Heart left ventricle (tissue), 13 donors: ENCODE results near the gene NFATC1.

Experiments
- POLR2A ChIP-seq, 2 donors: fragments of 450-650 bp; IDR thresholded peaks; one replicate each; pipeline ENCODE4 v1.6.1; 2017; ENCODE audit warnings: antibody characterized with exemption in 2 of 2, mild to moderate bottlenecking in 2 of 2, moderate library complexity in 2 of 2
- TF ChIP-seq, protein P1 (sequence below), 12 donors: fragments of 200-600 bp; sonication (generic) in 4 of 12; IDR thresholded peaks; one replicate each; pipeline versions ENCODE4 v1.5.0 to v1.8.0; 2018 to 2022; ENCODE audit warnings: antibody characterized with exemption in 12 of 12, mild to moderate bottlenecking in 5 of 12
- donor health status: ischemic (EF 13 %, LVEDD 7.1; RV severe dilation, severe dysfunction).
- donor health status: DM: no; HTN: yes; CAD: no.
- donor health status: DM: no; HTN: no; CAD: no.
- donor health status: ischemic (EF 25% LVEDD 6.9; RV normal size, moderate dysfunction).
- donor health status: ischemic (EF 25% LVEDD 5.7; RV mildly dilated, moderate dysfunction).
- donor health status: ischemic (EF 35%, LVEDD 5.7; RV mildly dilated, moderate dysfunction).
- donor health status: nonischemic (EF 11% LVEDD 7.7; RV severe dilation, severe dysfunction).
- donor health status: DM: yes; HTN: yes; CAD: no.
- donor health status: PGD.
- donor health status: ischemic (EF 29% LVEDD 5.4; RV normal size, mild dysfunction).
- donor health status: nonischemic (EF 23%, LVEDD 6.1; RV moderate dilation, normal function).

DNA sequence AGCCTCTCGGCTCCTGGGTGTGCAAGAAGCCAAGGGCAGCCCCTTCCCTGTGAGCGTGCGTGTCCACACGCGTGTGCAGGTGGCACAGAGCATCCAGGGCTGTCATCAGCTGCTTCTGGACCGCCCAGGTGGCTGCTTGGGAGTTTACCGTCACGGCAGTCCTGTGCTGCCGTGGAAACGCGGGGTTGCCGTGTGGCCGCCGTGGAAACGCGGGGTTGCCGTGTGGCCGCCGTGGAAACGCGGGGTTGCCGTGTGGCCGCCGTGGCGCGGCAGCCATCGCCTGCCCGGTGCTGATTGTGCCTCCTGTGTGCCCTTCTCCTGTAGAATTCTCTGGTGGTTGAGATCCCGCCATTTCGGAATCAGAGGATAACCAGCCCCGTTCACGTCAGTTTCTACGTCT lies 71.4 kb downstream of the NFATC1 start:
- TF ChIP-seq, protein P1, sequence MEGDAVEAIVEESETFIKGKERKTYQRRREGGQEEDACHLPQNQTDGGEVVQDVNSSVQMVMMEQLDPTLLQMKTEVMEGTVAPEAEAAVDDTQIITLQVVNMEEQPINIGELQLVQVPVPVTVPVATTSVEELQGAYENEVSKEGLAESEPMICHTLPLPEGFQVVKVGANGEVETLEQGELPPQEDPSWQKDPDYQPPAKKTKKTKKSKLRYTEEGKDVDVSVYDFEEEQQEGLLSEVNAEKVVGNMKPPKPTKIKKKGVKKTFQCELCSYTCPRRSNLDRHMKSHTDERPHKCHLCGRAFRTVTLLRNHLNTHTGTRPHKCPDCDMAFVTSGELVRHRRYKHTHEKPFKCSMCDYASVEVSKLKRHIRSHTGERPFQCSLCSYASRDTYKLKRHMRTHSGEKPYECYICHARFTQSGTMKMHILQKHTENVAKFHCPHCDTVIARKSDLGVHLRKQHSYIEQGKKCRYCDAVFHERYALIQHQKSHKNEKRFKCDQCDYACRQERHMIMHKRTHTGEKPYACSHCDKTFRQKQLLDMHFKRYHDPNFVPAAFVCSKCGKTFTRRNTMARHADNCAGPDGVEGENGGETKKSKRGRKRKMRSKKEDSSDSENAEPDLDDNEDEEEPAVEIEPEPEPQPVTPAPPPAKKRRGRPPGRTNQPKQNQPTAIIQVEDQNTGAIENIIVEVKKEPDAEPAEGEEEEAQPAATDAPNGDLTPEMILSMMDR (IDR thresholded peaks at IDR 0.05): no peak
- TF ChIP-seq POLR2A (IDR thresholded peaks at IDR 0.05): no peak
